Nucleus accumbens (tissue), 56 donors: Measurements from ENCODE around the gene ZNF408.

Experiments
- DNase-seq, 56 donors: peaks; one replicate each; lab custom pipeline; 2025; lab: John Stamatoyannopoulos, UW

Gene ZNF408

GRCh38 chr11:46724088-46724487 lies 23.3 kb downstream of the ZNF408 start:
- DNase-seq = no peak

GRCh38 chr11:46725338-46726205 lies 24.7 kb downstream of the ZNF408 start:
- DNase-seq = no peak

- DNase-seq = no peak
Observed at GRCh38 chr11:46726206-46726862, 25.5 kb downstream of the ZNF408 start.

- no peak for DNase-seq
Observed at GRCh38 chr11:46727952-46728658, 27.3 kb downstream of the ZNF408 start.

GRCh38 chr11:46728659-46729040 lies 27.8 kb downstream of the ZNF408 start:
- no peak for DNase-seq

- no peak for DNase-seq
Observed at GRCh38 chr11:46729110-46730027, 28.5 kb downstream of the ZNF408 start.

GRCh38 chr11:46731545-46731944 lies 30.7 kb downstream of the ZNF408 start:
- DNase-seq = no peak

- no peak for DNase-seq
Observed at GRCh38 chr11:46733234-46733633, 32.4 kb downstream of the ZNF408 start.

GRCh38 chr11:46736146-46736545 lies 35.3 kb downstream of the ZNF408 start:
- DNase-seq = no peak

- DNase-seq = no peak
Observed at GRCh38 chr11:46736615-46737014, 35.8 kb downstream of the ZNF408 start.

GRCh38 chr11:46737699-46738098 lies 36.9 kb downstream of the ZNF408 start:
- DNase-seq = no peak

GRCh38 chr11:46738887-46739286 lies 38.1 kb downstream of the ZNF408 start:
- no peak for DNase-seq

- DNase-seq = no peak
Observed at GRCh38 chr11:46741600-46742484, 41.0 kb downstream of the ZNF408 start.

- DNase-seq = no peak
Observed at GRCh38 chr11:46743043-46743442, 42.2 kb downstream of the ZNF408 start.

GRCh38 chr11:46743693-46744339 lies 43.0 kb downstream of the ZNF408 start:
- no peak for DNase-seq

- no peak for DNase-seq
Observed at GRCh38 chr11:46745328-46745727, 44.5 kb downstream of the ZNF408 start.

- no peak for DNase-seq
Observed at GRCh38 chr11:46745995-46746394, 45.2 kb downstream of the ZNF408 start.

GRCh38 chr11:46747150-46747549 lies 46.3 kb downstream of the ZNF408 start:
- no peak for DNase-seq
